ENCODE data around the gene TRIM67.

DNA sequence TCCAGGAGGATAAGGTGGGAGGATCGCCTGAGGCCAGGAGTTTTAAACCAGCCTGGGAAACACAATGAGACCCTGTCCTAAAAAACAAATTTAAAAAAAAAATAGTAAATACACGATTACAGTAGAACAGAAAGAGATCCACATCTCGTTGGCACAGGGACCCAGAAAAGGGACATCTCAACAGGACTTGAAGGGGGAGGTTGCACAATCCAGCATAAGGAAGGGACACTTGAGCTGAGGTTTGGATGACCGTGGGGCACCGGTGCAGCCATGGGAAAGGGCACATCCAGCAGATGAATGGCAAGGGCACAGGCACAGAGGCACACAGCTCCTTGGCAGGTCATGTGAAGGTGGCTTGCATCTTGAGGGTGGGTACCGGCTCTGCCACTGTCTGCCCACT lies 20.5 kb downstream of the TRIM67 start:
- TF ChIP-seq POLR2AphosphoS5 (IDR thresholded peaks at IDR 0.05; ENCODE audit: low read depth, low read length), result no peak
- no peak for TF ChIP-seq FOXP2 (optimal IDR thresholded peaks at IDR 0.05; ENCODE audit: borderline replicate concordance, extremely low read depth, extremely low read length, insufficient read depth)
- TF ChIP-seq SIN3A (IDR thresholded peaks at IDR 0.05; ENCODE audit: borderline replicate concordance, insufficient read depth, low read length), result no peak
- TF ChIP-seq, protein P1, sequence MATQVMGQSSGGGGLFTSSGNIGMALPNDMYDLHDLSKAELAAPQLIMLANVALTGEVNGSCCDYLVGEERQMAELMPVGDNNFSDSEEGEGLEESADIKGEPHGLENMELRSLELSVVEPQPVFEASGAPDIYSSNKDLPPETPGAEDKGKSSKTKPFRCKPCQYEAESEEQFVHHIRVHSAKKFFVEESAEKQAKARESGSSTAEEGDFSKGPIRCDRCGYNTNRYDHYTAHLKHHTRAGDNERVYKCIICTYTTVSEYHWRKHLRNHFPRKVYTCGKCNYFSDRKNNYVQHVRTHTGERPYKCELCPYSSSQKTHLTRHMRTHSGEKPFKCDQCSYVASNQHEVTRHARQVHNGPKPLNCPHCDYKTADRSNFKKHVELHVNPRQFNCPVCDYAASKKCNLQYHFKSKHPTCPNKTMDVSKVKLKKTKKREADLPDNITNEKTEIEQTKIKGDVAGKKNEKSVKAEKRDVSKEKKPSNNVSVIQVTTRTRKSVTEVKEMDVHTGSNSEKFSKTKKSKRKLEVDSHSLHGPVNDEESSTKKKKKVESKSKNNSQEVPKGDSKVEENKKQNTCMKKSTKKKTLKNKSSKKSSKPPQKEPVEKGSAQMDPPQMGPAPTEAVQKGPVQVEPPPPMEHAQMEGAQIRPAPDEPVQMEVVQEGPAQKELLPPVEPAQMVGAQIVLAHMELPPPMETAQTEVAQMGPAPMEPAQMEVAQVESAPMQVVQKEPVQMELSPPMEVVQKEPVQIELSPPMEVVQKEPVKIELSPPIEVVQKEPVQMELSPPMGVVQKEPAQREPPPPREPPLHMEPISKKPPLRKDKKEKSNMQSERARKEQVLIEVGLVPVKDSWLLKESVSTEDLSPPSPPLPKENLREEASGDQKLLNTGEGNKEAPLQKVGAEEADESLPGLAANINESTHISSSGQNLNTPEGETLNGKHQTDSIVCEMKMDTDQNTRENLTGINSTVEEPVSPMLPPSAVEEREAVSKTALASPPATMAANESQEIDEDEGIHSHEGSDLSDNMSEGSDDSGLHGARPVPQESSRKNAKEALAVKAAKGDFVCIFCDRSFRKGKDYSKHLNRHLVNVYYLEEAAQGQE (IDR thresholded peaks at IDR 0.05; ENCODE audit: insufficient read depth in 1 of 2, low read depth in 2 of 2, low read length in 2 of 2), result no peak
